Upper lobe of right lung (tissue), 1 donor: Measurements from ENCODE around the gene P3R3URF. TPM values are rescaled to one million over a fixed set of nuclear protein-coding genes. Genes with fewer than 3 reads are reported as not detected.

Experiments used
- ATAC-seq: fragments of 200-7000 bp; cut with Tn5 transposase; one replicate; pipeline ENCODE4 v1.9.1; 2020; ENCODE audit warnings: mild to moderate bottlenecking, moderate library complexity
- DNase-seq: peaks from one replicate; pipeline ENCODE4 v3.0.0-alpha.2; 2020
- H3K27ac ChIP-seq: fragments of 200-600 bp; one replicate; pipeline ENCODE4 v1.8.0; 2022
- H3K27me3 ChIP-seq: fragments of 200-600 bp; one replicate; pipeline ENCODE4 v1.8.0; 2022; ENCODE audit warnings: mild to moderate bottlenecking
- H3K36me3 ChIP-seq: fragments of 200-600 bp; one replicate; pipeline ENCODE4 v1.8.0; 2022
- H3K4me1 ChIP-seq: fragments of 200-600 bp; one replicate; pipeline ENCODE4 v1.8.0; 2022
- H3K4me3 ChIP-seq: fragments of 200-600 bp; one replicate; pipeline ENCODE4 v1.8.0; 2022; ENCODE audit warnings: mild to moderate bottlenecking
- H3K9me3 ChIP-seq: fragments of 200-600 bp; one replicate; pipeline ENCODE4 v1.8.0; 2022
- CTCF ChIP-seq: fragments of 200-600 bp; IDR thresholded peaks from one replicate; pipeline ENCODE4 v1.8.0; 2022; ENCODE audit warnings: antibody characterized with exemption
- intact Hi-C: fragments of 100-400 bp; cut with DNase I; formaldehyde crosslinking; loops from one replicate; pipeline ENCODE4 v1.11.0; 2022
- total RNA-seq: library from RNA; stranded (reverse); fragmentation: NEBNext Ultra II Directional; extraction: Animal tissue kit (Norgen Biotek cat#: 25700); gene quantifications from one replicate; pipeline ENCODE4 v1.2.1, GENCODE V29; 2021
- donor health status: DM: no; HTN: yes; CAD: no; lungs with severe emphysema.

The P3R3URF gene
- total RNA-seq, 1 donor from 2014 or later, result not detected

DNA sequence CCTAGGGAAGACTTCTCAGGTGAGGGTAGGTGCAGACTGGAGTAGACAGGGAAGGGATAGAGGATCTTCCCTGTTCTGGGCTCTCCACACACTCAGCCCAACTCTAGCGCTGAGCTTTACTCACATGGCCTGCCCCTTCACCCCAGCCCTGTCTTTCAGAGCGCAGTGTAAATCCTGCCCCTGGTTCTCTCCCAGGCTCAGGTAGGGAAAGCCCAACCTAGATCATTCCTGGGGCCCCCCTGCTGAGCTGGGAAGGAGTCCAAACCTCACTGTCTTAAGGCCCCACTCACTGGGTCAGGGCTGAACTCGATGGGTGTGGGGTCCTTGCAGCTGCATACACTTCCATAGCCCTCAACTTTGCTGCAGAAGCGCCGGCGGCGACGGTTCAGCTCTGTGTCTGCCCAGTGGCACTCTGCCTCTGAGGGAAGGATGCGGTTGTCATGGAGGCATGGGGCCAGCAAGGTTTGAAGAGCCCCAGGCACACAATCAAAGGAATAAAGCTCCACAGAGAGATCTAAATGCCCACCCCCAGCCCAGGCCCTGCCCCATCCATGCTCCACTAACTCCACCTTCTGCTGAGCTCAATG lies 17.8 kb upstream of the P3R3URF start:
- no peak overlapping the region for H3K27ac ChIP-seq

GRCh38 chr1:46193285-46193684 lies 17.0 kb upstream of the P3R3URF start:
- no peak for ATAC-seq

More for the DNA sequence above, 17.8 kb upstream of the P3R3URF start:
- no peak for TF ChIP-seq CTCF
- no peak overlapping the region for H3K4me3 ChIP-seq
- ATAC-seq (no peak), DNase-seq (no peak)
- no peaks in the 10 kb centered on the region for H3K27me3 ChIP-seq
- H3K9me3 ChIP-seq, result no peaks in the 10 kb centered on the region
- peaks cover 8% of the 10 kb centered on the region for H3K4me1 ChIP-seq
- H3K36me3 ChIP-seq, result peaks cover 49% of the 10 kb centered on the region
- intact Hi-C loops, result no loop called here

DNA sequence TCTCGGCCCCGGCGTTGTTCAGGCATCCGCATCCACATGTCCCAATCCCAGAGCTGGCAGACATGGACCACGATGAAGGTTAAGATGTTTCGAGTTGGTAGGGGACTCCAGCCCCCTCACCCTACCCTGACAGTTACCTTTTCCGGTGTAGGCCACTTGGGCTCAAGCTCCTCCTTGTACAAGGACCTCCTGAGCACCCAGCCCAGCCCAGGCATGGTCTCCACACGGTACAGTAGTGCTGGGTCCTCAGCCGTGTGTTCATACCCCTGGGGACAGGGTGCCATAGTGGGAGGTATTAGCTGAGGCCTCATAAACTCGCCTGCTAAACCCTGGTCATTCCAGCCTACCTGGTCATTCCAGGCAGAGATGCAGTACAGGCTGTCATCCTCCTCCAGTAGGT lies 15.9 kb upstream of the P3R3URF start:
- Histone ChIP-seq H3K36me3 (peaks cover 49% of the 10 kb centered on the region), H3K4me1 (peaks cover 12% of the 10 kb centered on the region)

More at GRCh38 chr1:46193285-46193684, 17.0 kb upstream of the P3R3URF start:
- Histone ChIP-seq H3K27me3 (no peaks in the 10 kb centered on the region), H3K4me3 (no peak overlapping the region), H3K36me3 (peaks cover 49% of the 10 kb centered on the region), H3K9me3 (no peaks in the 10 kb centered on the region), H3K4me1 (peaks cover 16% of the 10 kb centered on the region), H3K27ac (no peak overlapping the region)
- no peak for DNase-seq
- intact Hi-C loops, result no loop called here
- no peak for TF ChIP-seq CTCF

GRCh38 chr1:46191033-46191701 lies 14.9 kb upstream of the P3R3URF start:
- no peak overlapping the region for H3K4me3 ChIP-seq
- no peak overlapping the region for H3K27ac ChIP-seq
- peaks cover 44% of the 10 kb centered on the region for H3K36me3 ChIP-seq
- no peak for TF ChIP-seq CTCF
- peaks cover 12% of the 10 kb centered on the region for H3K4me1 ChIP-seq
- no peak for DNase-seq
- intact Hi-C loops, result no loop called here
- H3K27me3 ChIP-seq, result no peaks in the 10 kb centered on the region
- ATAC-seq, result no peak
- H3K9me3 ChIP-seq, result no peaks in the 10 kb centered on the region

More for the DNA sequence above, 15.9 kb upstream of the P3R3URF start:
- TF ChIP-seq CTCF, result no peak
- no peaks in the 10 kb centered on the region for H3K9me3 ChIP-seq
- no peak overlapping the region for H3K27ac ChIP-seq
- ATAC-seq, result no peak
- no peaks in the 10 kb centered on the region for H3K27me3 ChIP-seq
- intact Hi-C loops, result no loop called here
- no peak overlapping the region for H3K4me3 ChIP-seq
- no peak for DNase-seq

DNA sequence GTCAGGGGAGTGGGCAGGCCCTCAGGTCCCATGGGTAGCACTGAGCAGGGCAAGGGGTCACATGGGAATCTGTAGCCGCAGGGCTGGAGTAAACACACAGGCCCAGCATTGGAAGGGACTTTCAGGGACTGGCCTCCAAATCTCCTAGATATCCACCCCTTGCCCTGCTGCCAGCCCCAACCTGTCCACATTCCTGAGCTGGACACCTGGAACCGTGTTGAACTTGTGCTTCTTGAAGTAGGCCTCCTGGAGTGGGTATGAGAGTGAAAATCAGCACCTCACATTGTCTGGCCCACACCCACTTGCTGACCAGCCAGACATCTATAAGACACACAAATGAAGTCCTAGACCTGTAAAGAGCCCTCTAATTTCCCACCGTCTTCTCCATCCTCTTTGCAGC lies 14.3 kb upstream of the P3R3URF start:
- Histone ChIP-seq H3K36me3 (peaks cover 37% of the 10 kb centered on the region), H3K4me3 (no peak overlapping the region), H3K9me3 (no peaks in the 10 kb centered on the region), H3K27me3 (no peaks in the 10 kb centered on the region), H3K4me1 (peaks cover 12% of the 10 kb centered on the region), H3K27ac (no peak overlapping the region)
- intact Hi-C loops, result no loop called here
- TF ChIP-seq CTCF, result no peak
- DNase-seq (no peak), ATAC-seq (peak; percentile 57)
